ENCODE results near the gene ATG10. TPM values are rescaled to one million over a fixed set of nuclear protein-coding genes. Genes with fewer than 3 reads are reported as not detected.

ATG10 gene
- total RNA-seq, 1 donor from 2014 or later = 14.8 TPM

GRCh38 chr5:82183828-82184227 lies 212.0 kb downstream of the ATG10 start:
- no peak for DNase-seq (ENCODE audit: low spot score in 2 of 2, unreplicated experiment in 2 of 2)
- Mint-ChIP-seq H3K36me3 (peaks cover 16% of the 10 kb centered on the region), H3K4me3 (no peak overlapping the region), H3K27me3 (ENCODE audit: low read depth) (no peaks in the 10 kb centered on the region), H3K4me1 (peaks cover 7% of the 10 kb centered on the region), H3K9me3 (peaks cover 6% of the 10 kb centered on the region), H3K27ac (no peak overlapping the region)
- TF ChIP-seq CTCF (IDR thresholded peaks at IDR 0.05; ENCODE audit: unreplicated experiment) = no peak

GRCh38 chr5:82185851-82186250 lies 214.0 kb downstream of the ATG10 start:
- Mint-ChIP-seq H3K27ac (no peak overlapping the region), H3K27me3 (ENCODE audit: low read depth) (no peaks in the 10 kb centered on the region), H3K9me3 (peaks cover 6% of the 10 kb centered on the region), H3K36me3 (peaks cover 11% of the 10 kb centered on the region), H3K4me1 (peaks cover 7% of the 10 kb centered on the region), H3K4me3 (no peak overlapping the region)
- no peak for DNase-seq (ENCODE audit: low spot score in 2 of 2, unreplicated experiment in 2 of 2)
- no peak for TF ChIP-seq CTCF (IDR thresholded peaks at IDR 0.05; ENCODE audit: unreplicated experiment)

- H3K27me3 Mint-ChIP-seq (ENCODE audit: low read depth) = no peaks in the 10 kb centered on the region
- H3K4me1 Mint-ChIP-seq = no peaks in the 10 kb centered on the region
- no peak overlapping the region for H3K27ac Mint-ChIP-seq
- no peak for DNase-seq (ENCODE audit: low spot score in 2 of 2, unreplicated experiment in 2 of 2)
- TF ChIP-seq CTCF (IDR thresholded peaks at IDR 0.05; ENCODE audit: unreplicated experiment) = no peak
- H3K36me3 Mint-ChIP-seq = no peaks in the 10 kb centered on the region
- no peak overlapping the region for H3K4me3 Mint-ChIP-seq
- H3K9me3 Mint-ChIP-seq = no peaks in the 10 kb centered on the region
These were observed 225.7 kb downstream of the ATG10 start for GRCh38 chr5:82197550-82197949.

- H3K27ac Mint-ChIP-seq = no peak overlapping the region
- H3K27me3 Mint-ChIP-seq (ENCODE audit: low read depth) = no peaks in the 10 kb centered on the region
- H3K9me3 Mint-ChIP-seq = no peaks in the 10 kb centered on the region
- TF ChIP-seq CTCF (IDR thresholded peaks at IDR 0.05; ENCODE audit: unreplicated experiment) = no peak
- DNase-seq (ENCODE audit: low spot score in 2 of 2, unreplicated experiment in 2 of 2) = no peak
- H3K4me3 Mint-ChIP-seq = no peak overlapping the region
- H3K36me3 Mint-ChIP-seq = peaks cover 1% of the 10 kb centered on the region
- no peaks in the 10 kb centered on the region for H3K4me1 Mint-ChIP-seq
These were observed 232.7 kb downstream of the ATG10 start for GRCh38 chr5:82204567-82204966.

- H3K4me1 Mint-ChIP-seq = no peaks in the 10 kb centered on the region
- H3K9me3 Mint-ChIP-seq = no peaks in the 10 kb centered on the region
- no peak for DNase-seq (ENCODE audit: low spot score in 2 of 2, unreplicated experiment in 2 of 2)
- no peak overlapping the region for H3K4me3 Mint-ChIP-seq
- no peak overlapping the region for H3K27ac Mint-ChIP-seq
- peaks cover 1% of the 10 kb centered on the region for H3K36me3 Mint-ChIP-seq
- no peaks in the 10 kb centered on the region for H3K27me3 Mint-ChIP-seq (ENCODE audit: low read depth)
- TF ChIP-seq CTCF (IDR thresholded peaks at IDR 0.05; ENCODE audit: unreplicated experiment) = no peak
These were observed 233.2 kb downstream of the ATG10 start for GRCh38 chr5:82205005-82205404.

- no peak for TF ChIP-seq CTCF (IDR thresholded peaks at IDR 0.05; ENCODE audit: unreplicated experiment)
- DNase-seq (ENCODE audit: low spot score in 2 of 2, unreplicated experiment in 2 of 2) = no peak
- H3K36me3 Mint-ChIP-seq = peaks cover 1% of the 10 kb centered on the region
- H3K27ac Mint-ChIP-seq = no peak overlapping the region
- H3K4me1 Mint-ChIP-seq = no peaks in the 10 kb centered on the region
- H3K27me3 Mint-ChIP-seq (ENCODE audit: low read depth) = no peaks in the 10 kb centered on the region
- no peak overlapping the region for H3K4me3 Mint-ChIP-seq
- H3K9me3 Mint-ChIP-seq = no peaks in the 10 kb centered on the region
These were observed 236.5 kb downstream of the ATG10 start for GRCh38 chr5:82208371-82208770.

All from mesothelial cell of epicardium (in vitro differentiated cells).